HepG2 (cell line): Measurements from ENCODE around the gene JPH4. TPM values are rescaled to one million over a fixed set of nuclear protein-coding genes. Genes with fewer than 3 reads are reported as not detected.
A peak's percentile ranks its signal among the peaks of the same experiment; 100 is the strongest.

Experiments used
- CEBPG ChIP-seq: IDR thresholded peaks from 2 replicates; pipeline ENCODE4 v1.6.1; 2016
- CHCHD3 ChIP-seq: sonication (generic); formaldehyde crosslinking; IDR thresholded peaks from 2 replicates; pipeline ENCODE4 v1.8.0; 2022; ENCODE audit warnings: mild to moderate bottlenecking, missing genetic modification reagents, moderate library complexity
- ERF ChIP-seq: IDR thresholded peaks from 2 replicates; pipeline ENCODE4 v1.6.1; 2018; ENCODE audit warnings: missing biosample characterization, missing genetic modification reagents
- FLYWCH1 ChIP-seq: sonication (generic); formaldehyde crosslinking; IDR thresholded peaks from 2 replicates; pipeline ENCODE4 v1.8.1; 2023; ENCODE audit warnings: mild to moderate bottlenecking, missing genetic modification reagents
- HMG20B ChIP-seq: conservative IDR thresholded peaks from 2 replicates; pipeline ENCODE4 v1.6.1; 2016; ENCODE audit warnings: missing genetic modification reagents, missing compliant biosample characterization
- MAFK ChIP-seq, 2 experiments: IDR thresholded peaks in 1 of 2; conservative IDR thresholded peaks in 1 of 2; 2 replicates each; pipeline ENCODE4 v1.6.1; 2011; ENCODE audit warnings: improper control_type of control experiment in 2 of 2, low read length in 2 of 2
- NAIF1 ChIP-seq: sonication (generic); formaldehyde crosslinking; IDR thresholded peaks from 2 replicates; pipeline ENCODE4 v1.5.0; 2020; ENCODE audit warnings: mild to moderate bottlenecking, missing genetic modification reagents, borderline replicate concordance
- NCOA2 ChIP-seq: sonication (generic); formaldehyde crosslinking; IDR thresholded peaks from 2 replicates; pipeline ENCODE4 v1.8.0; 2022; ENCODE audit warnings: inconsistent platforms
- NR2C2 ChIP-seq: sonication (generic); formaldehyde crosslinking; IDR thresholded peaks from 2 replicates; pipeline ENCODE4 v1.4.0; 2020; ENCODE audit warnings: missing genetic modification reagents, mild to moderate bottlenecking, moderate library complexity, borderline replicate concordance
- SP1 ChIP-seq, 2 experiments: fragments of 450-650 bp in 1 of 2; sonication (generic) in 1 of 2; formaldehyde crosslinking in 1 of 2; IDR thresholded peaks; 2 replicates each; pipeline versions ENCODE4 v1.4.0 to v1.6.1; 2016 to 2020; ENCODE audit warnings: missing genetic modification reagents in 1 of 2
- SRSF9 ChIP-seq: fragments of 200-400 bp; formaldehyde crosslinking; IDR thresholded peaks from 2 replicates; pipeline ENCODE4 v1.6.1; 2018; ENCODE audit warnings: borderline replicate concordance, mild to moderate bottlenecking, low read depth, low read length; ENCODE audit not compliant: insufficient read depth, poor library complexity, severe bottlenecking
- STAT5B ChIP-seq: sonication (generic); formaldehyde crosslinking; IDR thresholded peaks from 2 replicates; pipeline ENCODE4 v1.4.0; 2020; ENCODE audit warnings: missing genetic modification reagents
- TAF15 ChIP-seq: fragments of 200-400 bp; formaldehyde crosslinking; IDR thresholded peaks from one replicate; pipeline ENCODE4 v1.6.1; 2018; ENCODE audit warnings: mild to moderate bottlenecking, low read depth, low read length; ENCODE audit not compliant: poor library complexity, severe bottlenecking
- ZMYM3 ChIP-seq: sonication (generic); formaldehyde crosslinking; IDR thresholded peaks from 2 replicates; pipeline ENCODE4 v1.5.1; 2020; ENCODE audit warnings: mild to moderate bottlenecking, missing genetic modification reagents
- ZNF281 ChIP-seq: sonication (generic); formaldehyde crosslinking; IDR thresholded peaks from 2 replicates; pipeline ENCODE4 v1.4.0; 2020; ENCODE audit warnings: missing genetic modification reagents, borderline replicate concordance
- ZNF3 ChIP-seq: IDR thresholded peaks from 2 replicates; pipeline ENCODE4 v1.7.0; 2017; ENCODE audit warnings: inconsistent platforms
- ZNF558 ChIP-seq: sonication (generic); formaldehyde crosslinking; IDR thresholded peaks from 2 replicates; pipeline ENCODE4 v1.9.0; 2022; ENCODE audit warnings: mild to moderate bottlenecking, missing genetic modification reagents, borderline replicate concordance
- polyA plus RNA-seq, 8 experiments: library from polyadenylated mRNA; depleted of rRNA in 3 of 8; stranded (reverse) in 7 of 8; unstranded in 1 of 8; fragments of >200 nt; fragmentation: Illumina TruSeq in 4 of 8; extraction: Trizol in 4 of 8; gene quantifications; 2 replicates each; pipeline versions ENCODE4 v1.2.1 to v1.2.3, GENCODE V29; 2011 to 2016; ENCODE audit warnings: low read depth in 4 of 8, missing spikeins in 1 of 8, mixed read lengths in 1 of 8; ENCODE audit not compliant: insufficient read depth in 1 of 8
- total RNA-seq, 5 experiments: library from RNA; depleted of rRNA; stranded (reverse); fragments of >200 nt; fragmentation: Illumina TruSeq; extraction: Trizol; gene quantifications; 2 replicates each; pipeline ENCODE4 v1.2.3, GENCODE V29; 2016; ENCODE audit warnings: low read depth in 1 of 5
- TF ChIP-seq, protein P1 (sequence below), 2 experiments: sonication (generic) in 1 of 2; formaldehyde crosslinking in 1 of 2; IDR thresholded peaks; 2 replicates each; pipeline versions ENCODE4 v1.5.1 to v1.6.1; 2011 to 2020; ENCODE audit warnings: borderline replicate concordance in 1 of 2, low read depth in 1 of 2, low read length in 1 of 2, mild to moderate bottlenecking in 1 of 2, missing genetic modification reagents in 1 of 2, moderate library complexity in 1 of 2
- TF ChIP-seq, protein P2 (sequence below): sonication (generic); formaldehyde crosslinking; IDR thresholded peaks from 2 replicates; pipeline ENCODE4 v1.5.0; 2020; ENCODE audit warnings: mild to moderate bottlenecking, missing genetic modification reagents
- TF ChIP-seq, protein P3 (sequence below): sonication (generic); formaldehyde crosslinking; IDR thresholded peaks from 2 replicates; pipeline ENCODE4 v1.5.0; 2020; ENCODE audit warnings: missing genetic modification reagents

Gene JPH4
- total and polyA plus RNA-seq, 2 of the 13 experiments (the other 11 are each of a cell fraction or from before 2014, with no cell fraction given): 0.08 to 0.22 TPM

GRCh38 chr14:23613242-23614070 is 34.9 kb upstream of the JPH4 start (continued):
- TF ChIP-seq ZNF281 (CRISPR knock-in tag): peak; percentile 58; the same call in 1 of the 2 replicates
- peak; percentile 80 for TF ChIP-seq CEBPG (CRISPR knock-in tag)
- TF ChIP-seq TAF15: no peak
- TF ChIP-seq, protein P1, sequence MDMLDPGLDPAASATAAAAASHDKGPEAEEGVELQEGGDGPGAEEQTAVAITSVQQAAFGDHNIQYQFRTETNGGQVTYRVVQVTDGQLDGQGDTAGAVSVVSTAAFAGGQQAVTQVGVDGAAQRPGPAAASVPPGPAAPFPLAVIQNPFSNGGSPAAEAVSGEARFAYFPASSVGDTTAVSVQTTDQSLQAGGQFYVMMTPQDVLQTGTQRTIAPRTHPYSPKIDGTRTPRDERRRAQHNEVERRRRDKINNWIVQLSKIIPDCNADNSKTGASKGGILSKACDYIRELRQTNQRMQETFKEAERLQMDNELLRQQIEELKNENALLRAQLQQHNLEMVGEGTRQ (IDR thresholded peaks at IDR 0.05; ENCODE audit: low read depth, low read length): no peak
- TF ChIP-seq, protein P1 (CRISPR knock-in tag; IDR thresholded peaks at IDR 0.05; ENCODE audit: borderline replicate concordance): no peak
- TF ChIP-seq ERF (CRISPR knock-in tag): peak; percentile 95
- TF ChIP-seq, protein P2, sequence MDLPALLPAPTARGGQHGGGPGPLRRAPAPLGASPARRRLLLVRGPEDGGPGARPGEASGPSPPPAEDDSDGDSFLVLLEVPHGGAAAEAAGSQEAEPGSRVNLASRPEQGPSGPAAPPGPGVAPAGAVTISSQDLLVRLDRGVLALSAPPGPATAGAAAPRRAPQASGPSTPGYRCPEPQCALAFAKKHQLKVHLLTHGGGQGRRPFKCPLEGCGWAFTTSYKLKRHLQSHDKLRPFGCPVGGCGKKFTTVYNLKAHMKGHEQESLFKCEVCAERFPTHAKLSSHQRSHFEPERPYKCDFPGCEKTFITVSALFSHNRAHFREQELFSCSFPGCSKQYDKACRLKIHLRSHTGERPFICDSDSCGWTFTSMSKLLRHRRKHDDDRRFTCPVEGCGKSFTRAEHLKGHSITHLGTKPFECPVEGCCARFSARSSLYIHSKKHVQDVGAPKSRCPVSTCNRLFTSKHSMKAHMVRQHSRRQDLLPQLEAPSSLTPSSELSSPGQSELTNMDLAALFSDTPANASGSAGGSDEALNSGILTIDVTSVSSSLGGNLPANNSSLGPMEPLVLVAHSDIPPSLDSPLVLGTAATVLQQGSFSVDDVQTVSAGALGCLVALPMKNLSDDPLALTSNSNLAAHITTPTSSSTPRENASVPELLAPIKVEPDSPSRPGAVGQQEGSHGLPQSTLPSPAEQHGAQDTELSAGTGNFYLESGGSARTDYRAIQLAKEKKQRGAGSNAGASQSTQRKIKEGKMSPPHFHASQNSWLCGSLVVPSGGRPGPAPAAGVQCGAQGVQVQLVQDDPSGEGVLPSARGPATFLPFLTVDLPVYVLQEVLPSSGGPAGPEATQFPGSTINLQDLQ: no peak
- TF ChIP-seq SRSF9: no peak
- TF ChIP-seq ZNF3 (CRISPR knock-in tag): peak; percentile 92
- peak; percentile 58; the same call in 1 of the 2 replicates for TF ChIP-seq NR2C2 (CRISPR knock-in tag)
- TF ChIP-seq FLYWCH1 (CRISPR knock-in tag): no peak
- TF ChIP-seq, protein P3, sequence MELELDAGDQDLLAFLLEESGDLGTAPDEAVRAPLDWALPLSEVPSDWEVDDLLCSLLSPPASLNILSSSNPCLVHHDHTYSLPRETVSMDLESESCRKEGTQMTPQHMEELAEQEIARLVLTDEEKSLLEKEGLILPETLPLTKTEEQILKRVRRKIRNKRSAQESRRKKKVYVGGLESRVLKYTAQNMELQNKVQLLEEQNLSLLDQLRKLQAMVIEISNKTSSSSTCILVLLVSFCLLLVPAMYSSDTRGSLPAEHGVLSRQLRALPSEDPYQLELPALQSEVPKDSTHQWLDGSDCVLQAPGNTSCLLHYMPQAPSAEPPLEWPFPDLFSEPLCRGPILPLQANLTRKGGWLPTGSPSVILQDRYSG (CRISPR knock-in tag): no peak
- TF ChIP-seq CHCHD3 (CRISPR knock-in tag): no peak
- TF ChIP-seq SP1 (IDR thresholded peaks at IDR 0.05): no peak
- TF ChIP-seq SP1 (CRISPR knock-in tag; IDR thresholded peaks at IDR 0.05): peak; percentile 51; the same call in 1 of the 2 replicates
- TF ChIP-seq STAT5B (CRISPR knock-in tag): peak; percentile 80; the same call in 1 of the 2 replicates
- no peak; a peak in 1 of 4 replicates for TF ChIP-seq MAFK (conservative IDR thresholded peaks at IDR 0.05 in 1 of 2, IDR thresholded peaks at IDR 0.05 in 1 of 2; ENCODE audit: low read length in 2 of 2)
- TF ChIP-seq NAIF1 (CRISPR knock-in tag): peak; percentile 44; the same call in 1 of the 2 replicates
- peak; percentile 100 for TF ChIP-seq ZMYM3 (CRISPR knock-in tag)
- peak; percentile 64 for TF ChIP-seq HMG20B (CRISPR knock-in tag)
- peak; percentile 94 for TF ChIP-seq NCOA2 (CRISPR knock-in tag)
- no peak for TF ChIP-seq ZNF558
